ENCODE results near the gene CPLX3.

The CPLX3 gene

DNA sequence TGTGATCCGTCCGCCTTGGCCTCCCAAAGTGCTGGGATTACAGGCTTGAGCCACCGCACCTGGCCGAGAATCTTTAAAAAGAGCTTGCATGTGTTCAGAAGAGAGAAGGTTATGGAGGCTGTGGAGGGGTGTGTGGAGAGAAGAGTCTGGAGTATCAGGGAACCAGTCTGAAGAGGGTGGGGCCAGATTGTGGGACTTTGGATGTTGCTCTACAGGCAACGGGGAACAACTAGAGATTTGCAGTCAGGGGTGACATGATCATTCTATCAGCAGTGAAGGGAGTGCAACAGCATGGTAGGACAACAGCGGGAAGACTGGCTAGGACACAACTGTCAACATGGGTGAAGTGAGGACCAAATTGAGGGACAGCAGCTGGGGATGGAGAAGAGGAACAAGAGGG is 37.9 kb downstream of the CPLX3 start:
- Histone ChIP-seq H2AFZ (ENCODE audit: low read length, unreplicated experiment) (no peak overlapping the region), H3K27me3 (ENCODE audit: insufficient read depth, low read length) (no peaks in the 10 kb centered on the region), H3K4me1 (ENCODE audit: control insufficient read depth, insufficient read depth, low read length, unreplicated experiment) (peaks cover 10% of the 10 kb centered on the region), H3K27ac (ENCODE audit: low read depth, low read length) (no peak overlapping the region), H3K36me3 (ENCODE audit: insufficient read depth, low read length) (peaks cover 9% of the 10 kb centered on the region; the same call in 1 of the 2 replicates), H3K4me3 (ENCODE audit: low read depth, low read length) (no peak overlapping the region), H3K79me2 (ENCODE audit: control insufficient read depth, insufficient read depth, low read length, unreplicated experiment) (peaks cover 34% of the 10 kb centered on the region)

DNA sequence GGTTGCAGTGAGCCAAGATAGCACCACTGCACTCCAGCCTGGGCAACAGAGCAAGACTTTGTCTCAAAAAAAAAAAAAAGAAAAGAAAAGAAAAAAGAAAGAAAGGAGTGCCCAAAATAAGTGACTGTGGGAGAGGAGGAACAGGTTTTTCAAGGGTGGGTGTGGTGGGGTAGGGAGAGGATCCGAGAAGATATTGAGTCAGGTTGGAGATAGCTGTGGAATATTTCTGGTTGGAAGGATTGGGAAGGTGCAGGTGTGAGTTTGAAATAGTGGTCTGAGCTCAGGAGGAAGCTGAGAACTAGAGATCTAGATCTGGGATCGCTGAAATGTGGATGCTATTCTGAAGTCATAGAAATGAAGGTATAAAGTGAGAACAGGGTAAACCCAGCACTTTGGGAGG is 38.9 kb downstream of the CPLX3 start:
- H3K27me3 ChIP-seq (ENCODE audit: insufficient read depth, low read length), result no peaks in the 10 kb centered on the region
- no peak overlapping the region for H3K4me3 ChIP-seq (ENCODE audit: low read depth, low read length)
- H3K36me3 ChIP-seq (ENCODE audit: insufficient read depth, low read length), result peaks cover 9% of the 10 kb centered on the region; the same call in 1 of the 2 replicates
- H3K27ac ChIP-seq (ENCODE audit: low read depth, low read length), result no peak overlapping the region
- peaks cover 40% of the 10 kb centered on the region for H3K79me2 ChIP-seq (ENCODE audit: control insufficient read depth, insufficient read depth, low read length, unreplicated experiment)
- peaks cover 10% of the 10 kb centered on the region for H3K4me1 ChIP-seq (ENCODE audit: control insufficient read depth, insufficient read depth, low read length, unreplicated experiment)
- H2AFZ ChIP-seq (ENCODE audit: low read length, unreplicated experiment), result no peak overlapping the region

DNA sequence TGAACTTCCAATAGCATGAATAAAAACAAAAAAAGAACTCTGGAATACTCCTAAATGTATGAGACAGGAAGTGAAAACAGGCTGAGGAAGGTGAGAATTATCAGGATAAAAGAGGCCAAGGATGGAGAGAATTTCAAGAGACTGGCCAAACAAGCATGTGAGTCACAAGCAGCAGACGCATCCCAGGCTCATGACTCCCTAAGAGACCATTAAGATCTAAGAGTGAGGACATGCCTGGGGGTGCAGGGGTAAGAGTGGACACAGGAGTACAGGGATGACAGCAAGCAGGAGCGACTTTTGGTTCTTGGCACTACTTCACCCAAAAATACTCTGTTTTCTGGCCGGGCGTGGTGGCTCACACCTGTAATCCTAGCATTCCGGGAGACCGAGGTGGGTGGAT is 39.7 kb downstream of the CPLX3 start:
- H3K27ac ChIP-seq (ENCODE audit: low read depth, low read length), result no peak overlapping the region
- no peak overlapping the region for H3K4me3 ChIP-seq (ENCODE audit: low read depth, low read length)
- no peaks in the 10 kb centered on the region for H3K27me3 ChIP-seq (ENCODE audit: insufficient read depth, low read length)
- H3K79me2 ChIP-seq (ENCODE audit: control insufficient read depth, insufficient read depth, low read length, unreplicated experiment), result peaks cover 48% of the 10 kb centered on the region
- H2AFZ ChIP-seq (ENCODE audit: low read length, unreplicated experiment), result no peak overlapping the region
- H3K4me1 ChIP-seq (ENCODE audit: control insufficient read depth, insufficient read depth, low read length, unreplicated experiment), result peaks cover 10% of the 10 kb centered on the region
- H3K36me3 ChIP-seq (ENCODE audit: insufficient read depth, low read length), result peaks cover 9% of the 10 kb centered on the region; the same call in 1 of the 2 replicates

DNA sequence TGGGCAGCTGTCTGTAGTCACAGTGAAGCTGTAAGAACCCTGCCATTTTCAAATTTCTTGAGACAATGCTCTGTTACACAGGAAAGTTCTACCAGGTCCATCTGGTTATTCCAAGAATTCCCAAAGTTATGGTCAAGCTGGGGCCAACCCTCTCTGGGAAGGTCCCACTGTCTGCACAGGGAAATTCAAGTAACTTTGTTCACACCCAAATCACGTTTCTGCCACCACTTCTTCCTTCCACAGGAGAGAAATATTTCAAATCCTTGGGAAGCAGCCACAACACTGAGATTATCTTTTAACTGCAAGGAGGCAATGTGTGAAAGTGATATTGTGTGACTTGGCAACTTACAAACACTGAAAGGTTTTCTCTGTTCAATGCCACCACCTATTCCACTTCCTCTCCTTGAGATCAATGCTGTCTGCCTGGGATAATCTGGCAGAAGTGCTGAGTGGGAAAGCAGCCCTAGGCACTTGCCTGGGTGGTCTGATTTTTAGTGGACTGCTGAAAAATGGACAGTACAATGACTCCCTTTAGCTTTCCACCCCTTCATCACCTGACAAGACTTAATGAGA is 41.1 kb downstream of the CPLX3 start:
- Histone ChIP-seq H3K4me1 (ENCODE audit: control insufficient read depth, insufficient read depth, low read length, unreplicated experiment) (peaks cover 10% of the 10 kb centered on the region), H3K4me3 (ENCODE audit: low read depth, low read length) (no peak overlapping the region), H3K27me3 (ENCODE audit: insufficient read depth, low read length) (no peaks in the 10 kb centered on the region), H3K27ac (ENCODE audit: low read depth, low read length) (no peak overlapping the region), H3K36me3 (ENCODE audit: insufficient read depth, low read length) (peaks cover 9% of the 10 kb centered on the region; the same call in 1 of the 2 replicates), H2AFZ (ENCODE audit: low read length, unreplicated experiment) (no peak overlapping the region), H3K79me2 (ENCODE audit: control insufficient read depth, insufficient read depth, low read length, unreplicated experiment) (peaks cover 57% of the 10 kb centered on the region)

DNA sequence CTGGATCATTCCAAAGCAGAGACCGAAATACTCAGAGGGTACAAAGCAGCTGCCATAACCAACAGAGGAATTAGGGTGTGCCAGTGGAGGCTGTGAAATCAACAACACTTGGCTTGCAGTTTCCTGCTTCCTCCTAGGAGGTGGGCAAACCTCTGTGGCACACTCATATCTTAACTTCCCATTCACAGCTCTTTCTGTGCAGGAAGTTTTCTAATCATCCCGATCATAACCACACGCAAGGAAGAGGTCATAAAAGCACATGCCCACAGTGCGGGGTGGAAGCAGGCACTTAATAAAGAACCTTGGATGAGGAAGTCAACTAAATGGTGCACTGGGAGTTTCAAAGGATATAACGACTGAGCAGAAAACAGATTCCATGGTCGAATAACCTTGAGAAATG is 41.6 kb downstream of the CPLX3 start:
- peaks cover 59% of the 10 kb centered on the region for H3K79me2 ChIP-seq (ENCODE audit: control insufficient read depth, insufficient read depth, low read length, unreplicated experiment)
- no peaks in the 10 kb centered on the region for H3K27me3 ChIP-seq (ENCODE audit: insufficient read depth, low read length)
- H2AFZ ChIP-seq (ENCODE audit: low read length, unreplicated experiment), result no peak overlapping the region
- H3K4me3 ChIP-seq (ENCODE audit: low read depth, low read length), result no peak overlapping the region
- no peak overlapping the region for H3K27ac ChIP-seq (ENCODE audit: low read depth, low read length)
- H3K36me3 ChIP-seq (ENCODE audit: insufficient read depth, low read length), result peaks cover 9% of the 10 kb centered on the region; the same call in 1 of the 2 replicates
- peaks cover 10% of the 10 kb centered on the region for H3K4me1 ChIP-seq (ENCODE audit: control insufficient read depth, insufficient read depth, low read length, unreplicated experiment)

DNA sequence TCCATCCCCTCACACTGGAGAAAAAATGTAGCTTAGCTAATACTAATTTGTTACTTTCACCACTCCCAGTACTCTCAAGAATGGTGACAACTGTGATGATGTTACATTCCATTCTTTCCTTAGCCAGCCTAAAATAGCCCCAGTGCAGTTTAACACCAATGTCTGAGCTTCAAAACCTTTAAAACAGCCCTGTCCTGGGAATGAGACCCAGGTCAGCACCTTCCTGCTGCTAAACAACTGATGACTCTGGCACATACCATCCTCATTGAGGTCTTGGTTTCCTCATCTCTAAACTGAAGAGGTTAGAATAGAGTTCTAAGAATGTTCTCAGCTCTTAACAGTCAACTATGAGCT is 42.9 kb downstream of the CPLX3 start:
- H3K4me3 ChIP-seq (ENCODE audit: low read depth, low read length), result no peak overlapping the region
- peaks cover 56% of the 10 kb centered on the region for H3K79me2 ChIP-seq (ENCODE audit: control insufficient read depth, insufficient read depth, low read length, unreplicated experiment)
- H3K27ac ChIP-seq (ENCODE audit: low read depth, low read length), result no peak overlapping the region

DNA sequence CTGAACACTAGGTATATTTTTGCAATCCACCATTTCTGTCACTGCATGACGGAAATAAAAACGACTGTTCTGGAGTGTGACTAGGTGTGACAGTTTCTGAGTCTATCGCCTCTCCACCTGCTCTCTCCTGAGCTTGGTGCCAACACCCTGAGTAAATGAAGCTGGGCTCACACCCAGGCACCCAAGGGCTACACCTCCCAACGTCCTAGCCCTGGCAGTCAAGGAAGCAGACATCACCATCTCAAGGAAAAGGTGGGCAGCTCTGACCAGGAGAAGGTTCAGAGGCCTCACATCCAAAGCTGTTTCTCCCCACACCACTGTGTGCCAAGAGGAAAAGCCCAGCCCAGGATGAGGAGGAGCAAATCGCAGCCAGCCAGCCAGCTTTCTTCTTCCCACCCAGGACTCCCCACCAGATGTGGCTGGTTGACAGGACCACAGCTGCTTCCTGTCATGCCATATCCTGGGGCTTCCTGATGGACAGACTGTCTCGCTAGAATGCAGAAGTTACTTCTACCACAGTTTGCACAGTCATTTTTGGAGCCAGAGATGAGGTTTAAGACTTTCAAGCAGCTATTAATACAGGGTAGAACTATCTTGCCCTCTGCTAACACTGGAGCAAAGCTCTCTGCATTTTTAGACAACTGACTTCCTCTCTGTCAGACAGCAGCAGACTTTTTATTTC is 43.4 kb downstream of the CPLX3 start:
- Histone ChIP-seq H3K79me2 (ENCODE audit: control insufficient read depth, insufficient read depth, low read length, unreplicated experiment) (peaks cover 53% of the 10 kb centered on the region), H3K27ac (ENCODE audit: low read depth, low read length) (no peak overlapping the region)

More for the DNA sequence above, 42.9 kb downstream of the CPLX3 start:
- no peaks in the 10 kb centered on the region for H3K27me3 ChIP-seq (ENCODE audit: insufficient read depth, low read length)
- peaks cover 9% of the 10 kb centered on the region; the same call in 1 of the 2 replicates for H3K36me3 ChIP-seq (ENCODE audit: insufficient read depth, low read length)
- H3K4me1 ChIP-seq (ENCODE audit: control insufficient read depth, insufficient read depth, low read length, unreplicated experiment), result peaks cover 5% of the 10 kb centered on the region
- no peak overlapping the region for H2AFZ ChIP-seq (ENCODE audit: low read length, unreplicated experiment)

DNA sequence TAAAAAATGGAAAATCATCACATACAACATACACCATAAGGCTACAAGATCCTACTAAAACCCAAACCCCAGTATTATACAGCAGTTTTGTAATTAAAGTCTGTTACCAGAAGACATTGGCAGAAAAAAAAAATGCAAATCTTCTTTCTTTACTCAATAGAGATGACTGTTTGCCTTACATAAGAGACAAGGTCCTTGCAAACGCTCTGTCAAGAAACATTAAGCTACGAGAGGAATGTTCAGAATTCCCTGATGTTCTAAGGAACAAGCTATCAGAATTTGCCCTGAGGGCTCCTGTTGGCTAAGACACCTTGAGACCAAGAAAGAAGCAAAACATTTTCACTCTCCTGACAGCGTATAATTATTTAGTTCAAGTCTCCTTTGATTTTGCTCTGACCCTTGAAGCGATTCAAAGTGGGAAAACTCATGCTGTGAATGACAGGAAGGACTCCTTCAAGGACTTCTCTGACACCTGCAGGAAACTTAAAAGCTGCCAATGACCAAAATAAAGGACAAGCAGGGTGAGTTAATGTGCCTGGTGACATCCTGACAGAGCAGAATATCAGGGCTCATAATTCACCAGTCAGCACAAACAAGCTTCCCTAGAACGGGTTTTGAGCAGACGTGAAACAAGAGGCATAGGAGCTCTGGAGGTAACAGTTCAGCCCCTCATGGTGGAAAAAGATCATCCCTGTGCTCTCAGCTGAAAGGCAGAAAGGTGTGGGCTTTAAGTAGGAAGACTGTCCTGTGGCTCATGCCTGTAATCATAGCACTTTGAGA is 44.2 kb downstream of the CPLX3 start:
- Histone ChIP-seq H3K27ac (ENCODE audit: low read depth, low read length) (no peak overlapping the region), H3K4me1 (ENCODE audit: control insufficient read depth, insufficient read depth, low read length, unreplicated experiment) (peaks cover 5% of the 10 kb centered on the region), H3K36me3 (ENCODE audit: insufficient read depth, low read length) (peaks cover 9% of the 10 kb centered on the region; the same call in 1 of the 2 replicates), H3K4me3 (ENCODE audit: low read depth, low read length) (no peak overlapping the region), H3K27me3 (ENCODE audit: insufficient read depth, low read length) (no peaks in the 10 kb centered on the region), H2AFZ (ENCODE audit: low read length, unreplicated experiment) (no peak overlapping the region), H3K79me2 (ENCODE audit: control insufficient read depth, insufficient read depth, low read length, unreplicated experiment) (peaks cover 53% of the 10 kb centered on the region)

More for the DNA sequence above, 43.4 kb downstream of the CPLX3 start:
- Histone ChIP-seq H3K4me1 (ENCODE audit: control insufficient read depth, insufficient read depth, low read length, unreplicated experiment) (peaks cover 5% of the 10 kb centered on the region), H2AFZ (ENCODE audit: low read length, unreplicated experiment) (no peak overlapping the region), H3K4me3 (ENCODE audit: low read depth, low read length) (no peak overlapping the region), H3K27me3 (ENCODE audit: insufficient read depth, low read length) (no peaks in the 10 kb centered on the region), H3K36me3 (ENCODE audit: insufficient read depth, low read length) (peaks cover 9% of the 10 kb centered on the region; the same call in 1 of the 2 replicates)

DNA sequence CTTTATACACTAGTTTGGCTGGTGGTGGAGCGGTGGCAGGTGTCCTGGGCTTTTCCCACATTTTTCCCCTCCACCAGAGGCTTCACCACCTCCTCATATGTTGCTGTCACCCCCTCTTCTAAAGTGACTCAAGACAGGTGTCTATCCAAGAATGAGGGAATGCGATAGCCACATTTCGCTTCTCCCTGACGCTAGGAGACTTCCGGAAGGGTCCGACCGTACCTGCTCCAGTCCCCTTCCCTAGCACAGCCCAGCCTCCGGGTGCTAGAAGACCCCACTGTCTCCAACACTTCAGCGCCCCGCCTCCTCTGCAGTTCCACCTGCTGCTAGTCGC is 46.2 kb downstream of the CPLX3 start:
- Histone ChIP-seq H3K36me3 (ENCODE audit: insufficient read depth, low read length) (peaks cover 7% of the 10 kb centered on the region; the same call in 1 of the 2 replicates), H3K4me1 (ENCODE audit: control insufficient read depth, insufficient read depth, low read length, unreplicated experiment) (no peaks in the 10 kb centered on the region), H3K27ac (ENCODE audit: low read depth, low read length) (no peak overlapping the region), H2AFZ (ENCODE audit: low read length, unreplicated experiment) (no peak overlapping the region), H3K4me3 (ENCODE audit: low read depth, low read length) (peak overlapping the region; percentile 87), H3K79me2 (ENCODE audit: control insufficient read depth, insufficient read depth, low read length, unreplicated experiment) (peaks cover 44% of the 10 kb centered on the region), H3K27me3 (ENCODE audit: insufficient read depth, low read length) (no peaks in the 10 kb centered on the region)

DNA sequence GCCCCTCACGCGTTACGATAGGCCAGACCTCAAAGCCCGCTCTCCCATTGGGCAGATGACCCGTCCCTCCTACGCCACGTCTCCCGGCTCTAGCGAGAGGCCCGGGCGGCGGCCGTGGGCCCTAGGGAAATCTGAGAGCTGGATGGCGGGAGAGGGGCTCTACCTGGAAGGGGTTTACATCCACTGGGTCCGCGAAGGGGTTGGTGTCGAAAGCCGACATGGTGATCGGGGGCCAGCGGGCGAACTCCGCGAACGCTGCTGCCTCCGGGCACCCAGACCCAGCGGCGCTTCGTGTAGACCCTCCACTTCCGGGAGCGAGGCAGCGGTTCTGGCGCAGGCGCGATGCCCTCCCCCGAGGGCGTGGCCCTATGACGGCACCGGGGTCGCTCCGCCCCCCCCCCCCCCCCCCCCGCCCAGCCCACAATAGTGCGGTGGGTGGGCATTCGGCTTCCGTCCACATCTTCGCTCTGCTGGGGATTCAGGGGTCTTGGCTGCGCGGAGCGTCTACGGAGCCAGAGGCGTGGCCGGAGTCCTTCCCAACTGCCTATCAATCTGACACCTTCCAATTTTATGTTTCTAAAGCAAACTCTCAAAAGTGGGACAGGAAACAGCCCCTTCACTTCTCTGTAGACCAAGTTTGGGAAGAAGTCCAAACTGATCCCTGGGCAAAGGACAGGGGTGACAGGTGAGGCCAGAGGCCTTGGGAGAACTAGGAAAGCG is 46.8 kb downstream of the CPLX3 start, which contains the start of gene SCAMP2:
Gene SCAMP2 (minus strand): TSS at position 330 of the 720 bp plus-strand sequence. CDS start 110 bp downstream, at position 220.
- Histone ChIP-seq H3K27ac (ENCODE audit: low read depth, low read length) (peak within 1 kb of the TSS; percentile 70), H3K27me3 (ENCODE audit: insufficient read depth, low read length) (no peaks in the 10 kb centered on the region), H2AFZ (ENCODE audit: low read length, unreplicated experiment) (peak within 1 kb of the TSS; percentile 95), H3K36me3 (ENCODE audit: insufficient read depth, low read length) (peaks cover 2% of the 10 kb centered on the region; the same call in 1 of the 2 replicates), H3K79me2 (ENCODE audit: control insufficient read depth, insufficient read depth, low read length, unreplicated experiment) (peaks cover 39% of the 10 kb centered on the region), H3K4me1 (ENCODE audit: control insufficient read depth, insufficient read depth, low read length, unreplicated experiment) (no peaks in the 10 kb centered on the region), H3K4me3 (ENCODE audit: low read depth, low read length) (peak within 1 kb of the TSS; percentile 87)
